Aorta (tissue), 5 donors: ENCODE measurements around the gene USP32. TPM values are rescaled to one million over a fixed set of nuclear protein-coding genes. Genes with fewer than 3 reads are reported as not detected.

ENCODE experiments used
- ATAC-seq: fragments of 200-7000 bp; cut with Tn5 transposase; one replicate; pipeline ENCODE4 v1.9.1; 2022; ENCODE audit warnings: moderate library complexity; ENCODE audit not compliant: low FRiP score
- DNase-seq, 2 donors: peaks; one replicate each; pipeline ENCODE4 v3.0.0-alpha.2; 2020
- H3K27ac ChIP-seq, 2 donors: one replicate each; pipeline ENCODE4 v1.5.1; 2013; ENCODE audit warnings: low read length in 2 of 2, mild to moderate bottlenecking in 2 of 2, moderate library complexity in 2 of 2, control low read depth in 1 of 2, inconsistent platforms in 1 of 2, low read depth in 1 of 2
- H3K27me3 ChIP-seq, 2 donors: one replicate each; pipeline ENCODE4 v1.6.1; 2013; ENCODE audit warnings: control low read depth in 1 of 2, low read length in 1 of 2, mild to moderate bottlenecking in 1 of 2, moderate library complexity in 1 of 2; ENCODE audit not compliant: insufficient read depth in 2 of 2, control insufficient read depth in 1 of 2
- H3K36me3 ChIP-seq, 2 donors: one replicate each; pipeline ENCODE4 v1.6.1; 2013; ENCODE audit warnings: control low read depth in 1 of 2, low read length in 1 of 2, mild to moderate bottlenecking in 1 of 2; ENCODE audit not compliant: insufficient read depth in 2 of 2, control insufficient read depth in 1 of 2
- H3K4me1 ChIP-seq, 2 donors: one replicate each; pipeline ENCODE4 v1.6.1; 2013; ENCODE audit warnings: low read length in 2 of 2, control low read depth in 1 of 2, mild to moderate bottlenecking in 1 of 2, moderate library complexity in 1 of 2; ENCODE audit not compliant: insufficient read depth in 2 of 2, control insufficient read depth in 1 of 2
- H3K4me3 ChIP-seq, 2 donors: one replicate each; pipeline ENCODE4 v1.5.1; 2013; ENCODE audit warnings: low read length in 2 of 2, control low read depth in 1 of 2, mild to moderate bottlenecking in 1 of 2
- H3K9me3 ChIP-seq: one replicate; pipeline ENCODE4 v1.6.1; 2013; ENCODE audit warnings: mild to moderate bottlenecking, low read length; ENCODE audit not compliant: control insufficient read depth
- WGBS, 2 donors: extraction: QIAGEN DNeasy Blood & Tissue Kit; methylation state at CpG; one replicate each; pipeline ENCODE4 v1.1.7; 2013; 5-methylcytosine and 5-hydroxymethylcytosine counted together
- intact Hi-C, 2 donors: fragments of 100-400 bp; cut with DNase I; formaldehyde crosslinking; loops; one replicate each; pipeline versions ENCODE4 v1.14.2 to v1.15.0; 2022
- polyA plus RNA-seq, 2 donors: library from polyadenylated mRNA; stranded (reverse); fragments of 200-250 nt; gene quantifications; one replicate each; pipeline ENCODE4 v1.2.3, GENCODE V29; 2013
- total RNA-seq, 2 donors: library from RNA; stranded (reverse); fragmentation: NEBNext Ultra II Directional; extraction: Animal tissue kit (Norgen Biotek cat#: 25700); gene quantifications; one replicate each; pipeline ENCODE4 v1.2.1, GENCODE V29; 2021
- donor health status: healthy with polysubstance abuse.
- donor health status: Bipolar disorder and iron deficiency.
- donor health status: DM: no; HTN: no; CAD: no.
- donor health status: DM: no; HTN: no; CAD: no.
- donor health status: DM: yes; HTN: yes; CAD: no.

Gene USP32
- total and polyA plus RNA-seq, 4 donors = 9.1 to 57.7 (median 32.3) TPM

GRCh38 chr17:60371818-60372510, 20.0 kb downstream of the USP32 start:
- no peaks in the 10 kb centered on the region for H3K36me3 ChIP-seq
- no peaks in the 10 kb centered on the region for H3K27me3 ChIP-seq
- no peak overlapping the region for H3K27ac ChIP-seq
- 83 to 85% methylated on average over 4 of the region's 4 CpGs for WGBS, 2 donors
- H3K9me3 ChIP-seq = no peaks in the 10 kb centered on the region
- DNase-seq (no peak), ATAC-seq (no peak)
- no peaks in the 10 kb centered on the region for H3K4me1 ChIP-seq
- no peak overlapping the region for H3K4me3 ChIP-seq
- intact Hi-C loops = no loop called here

DNA sequence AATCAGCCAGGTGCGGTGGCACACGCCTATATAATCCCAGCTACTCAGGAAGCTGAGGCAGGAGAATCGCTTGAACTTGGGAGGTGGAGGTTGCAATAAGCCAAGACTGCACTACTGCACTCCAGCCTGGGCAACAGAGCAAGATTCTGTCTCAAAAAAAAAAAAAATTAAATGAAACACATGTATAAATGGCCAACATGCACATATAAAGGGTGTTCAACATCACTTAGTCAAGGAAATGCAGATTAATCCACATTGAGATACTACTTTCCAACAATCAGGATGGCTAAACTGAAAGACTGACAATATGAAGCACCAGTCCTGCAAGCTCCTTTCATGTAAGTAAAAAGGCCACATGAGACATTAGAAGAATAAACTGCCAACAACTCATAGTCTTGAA, 20.5 kb downstream of the USP32 start:
- intact Hi-C loops = no loop called here
- Histone ChIP-seq H3K9me3 (no peaks in the 10 kb centered on the region), H3K4me3 (no peak overlapping the region), H3K36me3 (no peaks in the 10 kb centered on the region), H3K4me1 (no peaks in the 10 kb centered on the region), H3K27ac (no peak overlapping the region), H3K27me3 (no peaks in the 10 kb centered on the region)
- ATAC-seq (no peak), DNase-seq (no peak)
- WGBS, 2 donors = 96 to 97% methylated on average over 3 of the region's 3 CpGs

DNA sequence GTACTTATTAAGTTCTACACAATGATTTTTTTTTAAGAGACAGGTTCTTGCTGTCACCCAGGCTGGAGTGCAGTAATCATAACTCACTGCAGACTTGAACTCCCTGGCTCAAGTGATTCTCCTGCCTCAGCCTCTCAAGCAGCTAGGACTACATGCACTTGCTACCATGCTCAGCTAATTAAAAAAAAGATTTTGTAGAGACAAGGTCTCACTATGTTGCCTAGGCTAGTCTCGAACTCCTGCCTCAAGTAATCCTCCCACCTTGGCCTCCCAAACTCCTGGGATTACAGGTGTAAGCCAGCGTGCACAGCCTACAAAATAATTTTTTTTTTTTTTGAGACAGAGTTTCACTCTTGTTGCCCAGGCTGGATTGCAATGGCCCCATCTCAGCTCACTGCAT, 22.2 kb downstream of the USP32 start:
- Histone ChIP-seq H3K27ac (no peak overlapping the region), H3K4me3 (no peak overlapping the region), H3K4me1 (no peaks in the 10 kb centered on the region), H3K27me3 (no peaks in the 10 kb centered on the region), H3K9me3 (no peaks in the 10 kb centered on the region), H3K36me3 (no peaks in the 10 kb centered on the region)
- ATAC-seq (no peak), DNase-seq (no peak)
- 94 to 98% methylated on average over 2 of the region's 2 CpGs for WGBS, 2 donors
- intact Hi-C loops = no loop called here

DNA sequence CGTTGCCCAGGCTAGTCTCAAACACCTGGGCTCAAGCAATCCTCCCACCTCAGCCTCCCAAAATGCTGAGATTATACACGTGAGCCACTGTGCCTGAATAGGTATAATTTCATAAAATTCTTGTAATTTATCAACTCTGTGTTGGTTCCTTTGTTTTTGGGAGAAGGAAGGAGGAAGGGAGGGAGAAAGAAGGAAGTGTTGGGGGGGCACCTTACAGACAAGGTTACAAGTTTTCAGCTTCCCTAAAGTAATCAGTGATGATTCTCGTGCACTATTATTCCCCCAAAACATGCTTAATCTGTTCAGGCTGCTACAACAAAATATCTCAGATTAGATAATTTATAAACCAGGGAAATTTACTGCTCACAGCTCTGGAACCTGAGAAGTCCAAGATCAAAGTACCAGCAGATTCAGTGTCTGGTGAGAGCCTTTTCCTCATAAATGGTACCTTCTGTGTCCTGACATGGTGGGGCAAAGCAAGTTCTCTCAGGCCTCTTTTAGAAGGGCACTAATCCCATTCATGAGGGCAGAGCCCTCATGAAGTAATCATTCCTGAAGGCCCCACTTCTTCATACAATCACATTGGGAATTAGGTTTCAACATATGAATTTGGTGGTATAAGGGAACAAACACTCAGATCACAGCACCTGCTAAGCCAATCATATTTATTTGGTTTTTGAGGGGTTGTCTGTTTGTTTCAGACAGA, 28.1 kb downstream of the USP32 start:
- DNase-seq = no peak
- 95 to 97% methylated on average over 3 of the region's 3 CpGs for WGBS, 2 donors
- Histone ChIP-seq H3K4me1 (no peaks in the 10 kb centered on the region), H3K9me3 (no peaks in the 10 kb centered on the region), H3K27me3 (no peaks in the 10 kb centered on the region), H3K4me3 (no peak overlapping the region), H3K27ac (no peak overlapping the region), H3K36me3 (no peaks in the 10 kb centered on the region)
- ATAC-seq = no peak
- intact Hi-C loops = no loop called here

- intact Hi-C loops = no loop called here
- ATAC-seq = no peak
- no peak for DNase-seq
- H3K9me3 ChIP-seq = no peaks in the 10 kb centered on the region
- no peak overlapping the region for H3K27ac ChIP-seq
- no peaks in the 10 kb centered on the region for H3K4me1 ChIP-seq
- H3K4me3 ChIP-seq = no peak overlapping the region
- H3K27me3 ChIP-seq = no peaks in the 10 kb centered on the region
- no peaks in the 10 kb centered on the region for H3K36me3 ChIP-seq
- 69 to 83% methylated on average over 4 of the region's 4 CpGs for WGBS, 2 donors
Measured at GRCh38 chr17:60362329-60362728, 29.6 kb downstream of the USP32 start.

DNA sequence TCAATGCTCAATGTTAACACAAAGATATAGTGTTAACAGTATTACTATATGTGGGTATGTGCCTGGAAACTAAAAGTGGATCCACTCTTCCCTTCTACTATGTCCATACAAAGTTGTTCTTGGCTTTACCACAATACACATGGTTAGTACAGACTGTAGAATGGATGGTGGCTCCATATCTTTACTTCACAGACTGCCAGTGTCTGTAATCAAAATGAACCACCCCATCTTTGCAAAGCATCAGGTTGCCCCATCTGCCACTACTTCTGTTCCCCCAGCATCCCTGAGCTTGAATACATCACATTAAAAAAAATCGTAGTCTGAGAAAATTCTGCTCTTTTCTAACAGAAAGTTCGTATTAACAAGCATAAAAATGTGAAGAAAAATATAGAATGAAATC, 30.0 kb downstream of the USP32 start:
- Histone ChIP-seq H3K27ac (no peak overlapping the region), H3K4me3 (no peak overlapping the region), H3K36me3 (no peaks in the 10 kb centered on the region), H3K4me1 (peaks cover 0 to 2% of the 10 kb centered on the region in 2 donors), H3K9me3 (no peaks in the 10 kb centered on the region), H3K27me3 (no peaks in the 10 kb centered on the region)
- intact Hi-C loops = no loop called here
- 76 to 89% methylated on average over 2 of the region's 2 CpGs for WGBS, 2 donors
- ATAC-seq = no peak
- no peak for DNase-seq

- Histone ChIP-seq H3K4me3 (no peak overlapping the region), H3K27me3 (no peaks in the 10 kb centered on the region), H3K36me3 (no peaks in the 10 kb centered on the region), H3K9me3 (no peaks in the 10 kb centered on the region), H3K4me1 (peaks cover 0 to 3% of the 10 kb centered on the region in 2 donors), H3K27ac (no peak overlapping the region)
- ATAC-seq (no peak), DNase-seq (no peak)
- intact Hi-C loops = no loop called here
Measured at GRCh38 chr17:60359415-60359814, 32.5 kb downstream of the USP32 start.

- H3K4me3 ChIP-seq = no peak overlapping the region
- intact Hi-C loops = no loop called here
- 82 to 83% methylated on average over 3 of the region's 3 CpGs for WGBS, 2 donors
Measured at GRCh38 chr17:60358606-60359225, 33.2 kb downstream of the USP32 start.

DNA sequence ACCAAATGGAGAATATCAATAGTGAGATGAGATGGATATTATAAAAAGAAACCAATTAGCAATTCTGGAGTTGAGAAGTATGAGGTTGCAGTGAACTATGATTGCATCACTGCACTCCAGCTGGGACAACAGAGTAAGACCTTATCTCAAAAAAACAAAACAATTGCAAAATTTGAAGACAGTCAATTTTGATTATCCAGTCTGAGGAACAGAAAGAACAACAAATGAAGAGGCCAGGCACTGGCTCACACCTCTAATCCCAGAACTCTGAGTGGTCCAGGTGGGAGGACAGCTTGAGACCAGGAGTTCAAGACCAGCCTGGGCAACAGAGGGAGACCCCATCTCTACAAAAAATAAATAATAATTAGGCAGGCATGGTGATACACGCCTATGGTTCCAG, 35.0 kb downstream of the USP32 start:
- no peak for DNase-seq
- Histone ChIP-seq H3K36me3 (no peaks in the 10 kb centered on the region), H3K27me3 (no peaks in the 10 kb centered on the region), H3K27ac (no peak overlapping the region), H3K9me3 (no peaks in the 10 kb centered on the region), H3K4me1 (peaks cover 0 to 3% of the 10 kb centered on the region in 2 donors), H3K4me3 (no peak overlapping the region)
- WGBS, 2 donors = 92 to 98% methylated on average over 1 of the region's 1 CpG
- intact Hi-C loops = no loop called here
- peak; percentile 50 for ATAC-seq

More at GRCh38 chr17:60358606-60359225, 33.2 kb downstream of the USP32 start:
- DNase-seq (no peak), ATAC-seq (no peak)
- Histone ChIP-seq H3K36me3 (no peaks in the 10 kb centered on the region), H3K4me1 (peaks cover 0 to 3% of the 10 kb centered on the region in 2 donors), H3K27ac (no peak overlapping the region), H3K9me3 (no peaks in the 10 kb centered on the region), H3K27me3 (no peaks in the 10 kb centered on the region)
